ENCODE results near the gene SHISA8.

The SHISA8 gene

GRCh38 chr22:41908411-41909309 lies 6.2 kb downstream of the SHISA8 start:
- H3K4me3 ChIP-seq (ENCODE audit: low read length) = peak overlapping the region; percentile 17
- no peak for TF ChIP-seq CTCF (conservative IDR thresholded peaks at IDR 0.05; ENCODE audit: low read depth, low read length)
- no peak for DNase-seq (ENCODE audit: low read depth)

- no peak for TF ChIP-seq CTCF (conservative IDR thresholded peaks at IDR 0.05; ENCODE audit: low read depth, low read length)
- H3K4me3 ChIP-seq (ENCODE audit: low read length) = no peak overlapping the region
- DNase-seq (ENCODE audit: low read depth) = no peak
These were observed 7.2 kb downstream of the SHISA8 start for GRCh38 chr22:41907436-41908401.

GRCh38 chr22:41906822-41907221 lies 8.1 kb downstream of the SHISA8 start:
- no peak for TF ChIP-seq CTCF (conservative IDR thresholded peaks at IDR 0.05; ENCODE audit: low read depth, low read length)
- H3K4me3 ChIP-seq (ENCODE audit: low read length) = no peak overlapping the region
- DNase-seq (ENCODE audit: low read depth) = no peak

- no peak for TF ChIP-seq CTCF (conservative IDR thresholded peaks at IDR 0.05; ENCODE audit: low read depth, low read length)
- no peak overlapping the region for H3K4me3 ChIP-seq (ENCODE audit: low read length)
- no peak for DNase-seq (ENCODE audit: low read depth)
These were observed 9.3 kb downstream of the SHISA8 start for GRCh38 chr22:41905411-41906202.

GRCh38 chr22:41904450-41905410 lies 10.1 kb downstream of the SHISA8 start:
- DNase-seq (ENCODE audit: low read depth) = no peak
- no peak for TF ChIP-seq CTCF (conservative IDR thresholded peaks at IDR 0.05; ENCODE audit: low read depth, low read length)
- no peak overlapping the region for H3K4me3 ChIP-seq (ENCODE audit: low read length)
